Stimulated activated CD8-positive, alpha-beta memory T cell treated with anti-CD3 and anti-CD28 coated beads, Interleukin-15, amount 100 ng/mL, for 4 hours (primary cell): Measurements from ENCODE around the gene DIPK1C.

Source experiments
- DNase-seq, 2 donors: peaks; one replicate each; pipeline ENCODE4 v3.0.0-alpha.2; 2020; ENCODE audit warnings: low read depth in 2 of 2

DIPK1C gene

GRCh38 chr18:74482697-74483096 lies 25.6 kb upstream of the DIPK1C start:
- DNase-seq, result no peak

GRCh38 chr18:74480149-74480651 lies 23.1 kb upstream of the DIPK1C start:
- no peak for DNase-seq

GRCh38 chr18:74479486-74480148 lies 22.5 kb upstream of the DIPK1C start:
- no peak for DNase-seq

GRCh38 chr18:74478880-74479279 lies 21.8 kb upstream of the DIPK1C start:
- DNase-seq, result no peak

GRCh38 chr18:74478316-74478715 lies 21.2 kb upstream of the DIPK1C start:
- no peak for DNase-seq

- no peak for DNase-seq
Measured at GRCh38 chr18:74477771-74478170, 20.7 kb upstream of the DIPK1C start.

- DNase-seq, result no peak
Measured at GRCh38 chr18:74476140-74476539, 19.0 kb upstream of the DIPK1C start.

GRCh38 chr18:74473976-74474640 lies 17.0 kb upstream of the DIPK1C start:
- no peak for DNase-seq

GRCh38 chr18:74472312-74472711 lies 15.2 kb upstream of the DIPK1C start:
- no peak for DNase-seq

- DNase-seq, result no peak
Measured at GRCh38 chr18:74468547-74469061, 11.5 kb upstream of the DIPK1C start.

GRCh38 chr18:74465775-74466174 lies 8.7 kb upstream of the DIPK1C start:
- DNase-seq, result no peak

- DNase-seq, result no peak
Measured at GRCh38 chr18:74463983-74464382, 6.9 kb upstream of the DIPK1C start.

- no peak for DNase-seq
Measured at GRCh38 chr18:74463254-74463653, 6.1 kb upstream of the DIPK1C start.

- DNase-seq, result no peak
Measured at GRCh38 chr18:74460825-74461224, 3.7 kb upstream of the DIPK1C start.

GRCh38 chr18:74459889-74460288 lies 2.8 kb upstream of the DIPK1C start:
- no peak for DNase-seq

- DNase-seq, result no peak
Measured at GRCh38 chr18:74457725-74458421, 765 bp upstream of the DIPK1C start.

- DNase-seq, result no peak
Measured at GRCh38 chr18:74456349-74457042, 612 bp downstream of the DIPK1C start.

- no peak for DNase-seq
Measured at GRCh38 chr18:74456017-74456348, 1.1 kb downstream of the DIPK1C start.

- DNase-seq, result no peak
Measured at GRCh38 chr18:74455386-74455785, 1.7 kb downstream of the DIPK1C start.

GRCh38 chr18:74454279-74454751 lies 2.8 kb downstream of the DIPK1C start:
- no peak for DNase-seq

- no peak for DNase-seq
Measured at GRCh38 chr18:74453642-74454198, 3.4 kb downstream of the DIPK1C start.
